ENCODE results near the gene TYW5.
"Not testable (repeated sequence)": the region's sequence is repeated elsewhere in the genome, so short reads cannot be mapped to it uniquely, and the experiment has no call there.

TYW5 gene

DNA sequence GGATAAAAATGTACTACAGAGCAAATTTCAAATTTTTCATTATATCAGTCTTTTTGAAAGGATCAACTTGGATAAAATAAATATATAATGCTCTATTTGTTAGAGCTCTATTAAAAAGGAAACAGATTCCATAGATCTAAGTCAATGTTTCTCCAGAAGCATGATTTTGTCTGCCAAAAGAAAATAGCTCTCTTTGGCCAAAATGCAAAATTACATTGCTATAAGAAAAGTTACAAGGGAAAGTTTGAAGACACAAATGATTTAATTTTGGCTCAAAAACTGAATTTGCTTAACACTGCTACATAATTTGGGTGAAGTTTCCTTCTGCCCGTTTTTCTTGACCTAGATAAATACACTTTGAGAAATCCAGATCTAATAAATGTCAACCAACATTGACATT lies 28.5 kb downstream of the TYW5 start:
- no peak for DNase-seq (ENCODE audit: extremely low spot score)
- TF ChIP-seq, protein P1, sequence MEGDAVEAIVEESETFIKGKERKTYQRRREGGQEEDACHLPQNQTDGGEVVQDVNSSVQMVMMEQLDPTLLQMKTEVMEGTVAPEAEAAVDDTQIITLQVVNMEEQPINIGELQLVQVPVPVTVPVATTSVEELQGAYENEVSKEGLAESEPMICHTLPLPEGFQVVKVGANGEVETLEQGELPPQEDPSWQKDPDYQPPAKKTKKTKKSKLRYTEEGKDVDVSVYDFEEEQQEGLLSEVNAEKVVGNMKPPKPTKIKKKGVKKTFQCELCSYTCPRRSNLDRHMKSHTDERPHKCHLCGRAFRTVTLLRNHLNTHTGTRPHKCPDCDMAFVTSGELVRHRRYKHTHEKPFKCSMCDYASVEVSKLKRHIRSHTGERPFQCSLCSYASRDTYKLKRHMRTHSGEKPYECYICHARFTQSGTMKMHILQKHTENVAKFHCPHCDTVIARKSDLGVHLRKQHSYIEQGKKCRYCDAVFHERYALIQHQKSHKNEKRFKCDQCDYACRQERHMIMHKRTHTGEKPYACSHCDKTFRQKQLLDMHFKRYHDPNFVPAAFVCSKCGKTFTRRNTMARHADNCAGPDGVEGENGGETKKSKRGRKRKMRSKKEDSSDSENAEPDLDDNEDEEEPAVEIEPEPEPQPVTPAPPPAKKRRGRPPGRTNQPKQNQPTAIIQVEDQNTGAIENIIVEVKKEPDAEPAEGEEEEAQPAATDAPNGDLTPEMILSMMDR (IDR thresholded peaks at IDR 0.05; ENCODE audit: control extremely low read depth, extremely low read depth, low read depth, missing control alignments) = no peak
- ChIA-PET POLR2A (no interaction called here), CTCF (interaction anchor here (0.9 to 1.6 kb wide), 3 partner anchors 14 to 25 kb away, joined by 3 to 4 read pairs (median 3); partner anchors contain the start of gene C2orf69)

DNA sequence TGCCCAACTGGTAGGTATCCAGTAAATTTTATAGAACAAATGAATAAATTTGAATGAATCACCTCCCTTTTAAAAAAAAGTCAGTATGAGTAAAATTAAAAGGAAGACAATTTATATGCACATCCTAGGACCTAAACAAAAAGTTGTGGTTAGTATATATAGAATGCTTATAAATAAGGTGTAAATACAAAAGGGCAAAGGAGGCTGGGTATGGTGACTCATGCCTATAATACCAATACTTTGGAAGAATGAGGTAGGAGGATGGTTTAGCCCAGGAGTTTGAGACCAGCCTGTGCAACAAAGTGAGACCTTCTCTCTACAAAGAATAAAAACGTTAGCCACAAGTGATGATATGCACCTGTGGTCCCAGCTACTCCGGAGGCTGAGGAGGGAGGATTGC lies 31.4 kb downstream of the TYW5 start:
- TF ChIP-seq, protein P1 (IDR thresholded peaks at IDR 0.05; ENCODE audit: control extremely low read depth, extremely low read depth, low read depth, missing control alignments) = no peak
- DNase-seq (ENCODE audit: extremely low spot score) = no peak
- POLR2A ChIA-PET = no interaction called here
- CTCF ChIA-PET = interaction anchor here (1.8 to 2.2 kb wide), 2 partner anchors 12 kb away, joined by 5 read pairs; no protein-coding TSS in a partner anchor

DNA sequence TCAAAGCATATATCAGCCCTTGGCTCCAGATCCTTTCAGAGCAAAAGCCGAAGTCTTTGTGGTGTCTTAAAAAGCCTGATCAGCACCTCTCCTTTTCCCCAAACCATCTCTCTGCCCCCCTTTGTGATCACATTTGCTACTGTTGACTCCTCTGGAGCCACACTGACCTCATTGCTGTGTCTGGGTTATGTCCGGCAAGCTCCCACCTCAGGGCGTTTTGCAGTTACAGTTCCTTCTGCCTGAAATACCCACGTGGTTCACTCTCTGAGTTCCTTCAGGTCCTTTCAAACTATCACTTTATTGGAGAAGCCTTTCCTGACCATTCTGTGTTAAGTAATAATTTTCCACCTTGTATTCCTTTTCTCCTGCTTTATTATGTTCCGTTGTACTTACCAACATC lies 32.4 kb downstream of the TYW5 start:
- DNase-seq (ENCODE audit: extremely low spot score) = no peak
- ChIA-PET POLR2A (no interaction called here), CTCF (interaction anchor here (1.8 to 2.3 kb wide), 3 partner anchors 11 to 17 kb away, joined by 5 to 6 read pairs (median 5); no protein-coding TSS in a partner anchor)
- TF ChIP-seq, protein P1 (IDR thresholded peaks at IDR 0.05; ENCODE audit: control extremely low read depth, extremely low read depth, low read depth, missing control alignments) = no peak

DNA sequence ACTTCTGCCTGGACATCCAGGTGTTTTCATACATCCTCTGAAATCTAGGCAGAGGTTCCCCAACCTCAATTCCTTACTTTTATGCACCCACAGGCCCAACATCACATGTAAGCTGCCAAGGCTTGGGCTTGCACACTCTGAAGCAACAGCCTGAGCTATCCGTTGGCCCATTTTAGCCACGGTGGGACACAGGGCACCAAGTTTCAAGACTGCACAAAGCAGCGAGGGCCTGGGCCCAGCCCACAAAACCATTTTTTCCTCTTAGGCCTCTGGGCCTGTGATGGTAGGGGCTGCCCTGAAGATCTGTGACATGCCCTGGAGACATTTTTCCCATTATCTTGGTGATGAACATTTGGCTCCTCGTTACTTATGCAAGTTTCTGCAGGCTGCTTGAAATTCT lies 38.3 kb downstream of the TYW5 start:
- TF ChIP-seq, protein P1 (IDR thresholded peaks at IDR 0.05; ENCODE audit: control extremely low read depth, extremely low read depth, low read depth, missing control alignments) = no peak
- no peak for DNase-seq (ENCODE audit: extremely low spot score)
- ChIA-PET POLR2A (no interaction called here), CTCF (no interaction called here)

- CTCF ChIA-PET = interaction anchor here (2.2 kb wide), 1 partner anchor 26 kb away, joined by 6 read pairs; no protein-coding TSS in a partner anchor
- no peak for DNase-seq (ENCODE audit: extremely low spot score)
- TF ChIP-seq, protein P1 (IDR thresholded peaks at IDR 0.05; ENCODE audit: control extremely low read depth, extremely low read depth, low read depth, missing control alignments) = no peak
- POLR2A ChIA-PET = no interaction called here
These were observed 40.8 kb downstream of the TYW5 start for GRCh38 chr2:199914372-199914958.

- not testable (repeated sequence) for DNase-seq (ENCODE audit: extremely low spot score)
- CTCF ChIA-PET = interaction anchor here (0.9 to 1.7 kb wide), 3 partner anchors 11 to 17 kb away, joined by 4 to 5 read pairs (median 5); no protein-coding TSS in a partner anchor
- POLR2A ChIA-PET = interaction anchor here (0.6 kb wide), 1 partner anchor 28 kb away, joined by 6 read pairs; no protein-coding TSS in a partner anchor
These were observed 42.7 kb downstream of the TYW5 start for GRCh38 chr2:199912553-199913114.

DNA sequence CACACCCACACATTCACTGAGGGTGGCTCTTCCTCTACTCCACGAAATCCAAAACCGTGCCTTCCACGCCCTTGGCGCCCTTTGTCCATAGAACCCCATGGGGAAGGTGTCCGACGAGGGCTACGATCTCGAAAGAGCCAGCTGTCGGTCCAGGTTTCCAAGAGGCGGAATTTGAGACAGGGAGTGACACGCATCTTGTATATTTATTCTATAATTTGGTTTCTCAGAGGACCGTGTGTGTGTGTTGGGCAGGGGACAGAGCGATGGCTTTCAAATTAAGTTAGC lies 43.5 kb downstream of the TYW5 start:
- POLR2A ChIA-PET = no interaction called here
- CTCF ChIA-PET = interaction anchor here (0.9 to 1.7 kb wide), 4 partner anchors 11 to 18 kb away, joined by 3 to 5 read pairs (median 4); no protein-coding TSS in a partner anchor
- TF ChIP-seq, protein P1 (IDR thresholded peaks at IDR 0.05; ENCODE audit: control extremely low read depth, extremely low read depth, low read depth, missing control alignments) = no peak
- DNase-seq (ENCODE audit: extremely low spot score) = no peak
